Measurements from ENCODE around the gene VCAM1. TPM values are rescaled to one million over a fixed set of nuclear protein-coding genes. Genes with fewer than 3 reads are reported as not detected.
"Not testable (repeated sequence)": the region's sequence is repeated elsewhere in the genome, so short reads cannot be mapped to it uniquely, and the experiment has no call there.

The VCAM1 gene, protein sequence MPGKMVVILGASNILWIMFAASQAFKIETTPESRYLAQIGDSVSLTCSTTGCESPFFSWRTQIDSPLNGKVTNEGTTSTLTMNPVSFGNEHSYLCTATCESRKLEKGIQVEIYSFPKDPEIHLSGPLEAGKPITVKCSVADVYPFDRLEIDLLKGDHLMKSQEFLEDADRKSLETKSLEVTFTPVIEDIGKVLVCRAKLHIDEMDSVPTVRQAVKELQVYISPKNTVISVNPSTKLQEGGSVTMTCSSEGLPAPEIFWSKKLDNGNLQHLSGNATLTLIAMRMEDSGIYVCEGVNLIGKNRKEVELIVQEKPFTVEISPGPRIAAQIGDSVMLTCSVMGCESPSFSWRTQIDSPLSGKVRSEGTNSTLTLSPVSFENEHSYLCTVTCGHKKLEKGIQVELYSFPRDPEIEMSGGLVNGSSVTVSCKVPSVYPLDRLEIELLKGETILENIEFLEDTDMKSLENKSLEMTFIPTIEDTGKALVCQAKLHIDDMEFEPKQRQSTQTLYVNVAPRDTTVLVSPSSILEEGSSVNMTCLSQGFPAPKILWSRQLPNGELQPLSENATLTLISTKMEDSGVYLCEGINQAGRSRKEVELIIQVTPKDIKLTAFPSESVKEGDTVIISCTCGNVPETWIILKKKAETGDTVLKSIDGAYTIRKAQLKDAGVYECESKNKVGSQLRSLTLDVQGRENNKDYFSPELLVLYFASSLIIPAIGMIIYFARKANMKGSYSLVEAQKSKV
- not detected for polyA plus RNA-seq (2012; ENCODE audit: insufficient read depth, insufficient read length)

DNA sequence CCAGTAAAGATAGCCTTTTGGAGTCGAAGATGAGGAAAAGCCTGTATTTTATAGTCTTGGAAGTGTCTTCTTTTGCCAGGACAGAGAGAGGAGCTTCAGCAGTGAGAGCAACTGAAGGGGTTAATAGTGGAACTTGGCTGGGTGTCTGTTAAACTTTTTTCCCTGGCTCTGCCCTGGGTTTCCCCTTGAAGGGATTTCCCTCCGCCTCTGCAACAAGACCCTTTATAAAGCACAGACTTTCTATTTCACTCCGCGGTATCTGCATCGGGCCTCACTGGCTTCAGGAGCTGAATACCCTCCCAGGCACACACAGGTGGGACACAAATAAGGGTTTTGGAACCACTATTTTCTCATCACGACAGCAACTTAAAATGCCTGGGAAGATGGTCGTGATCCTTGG, at the start of gene VCAM1:
VCAM1 (plus strand) TSS at position 253 of the 400 bp plus-strand sequence; CDS start at position 372, 119 bp downstream.
- no peak for DNase-seq (ENCODE audit: low read depth, low spot score)
- H3K4me3 ChIP-seq (ENCODE audit: low read length) = no peak within 1 kb of the TSS

DNA sequence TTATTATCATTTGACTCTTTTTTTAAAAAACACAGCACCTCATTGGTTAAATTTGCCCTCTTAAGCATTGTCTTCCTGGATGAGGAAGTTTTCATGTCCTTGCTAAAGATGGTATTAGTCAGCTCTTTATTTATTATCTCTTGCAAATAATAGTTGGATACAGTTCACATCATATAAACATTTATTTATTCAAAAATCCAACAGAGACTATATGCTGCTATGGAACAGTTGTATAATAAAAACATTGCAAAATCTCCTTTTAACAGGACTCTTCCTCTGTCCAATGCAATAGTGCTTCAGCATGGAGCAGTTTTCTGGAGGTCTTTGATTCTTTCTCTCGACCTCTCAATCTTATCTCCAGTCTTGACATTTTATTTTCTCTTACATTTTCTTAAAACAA, 49.5 kb upstream of the VCAM1 start:
- H3K4me3 ChIP-seq (ENCODE audit: low read length) = no peak overlapping the region
- DNase-seq (ENCODE audit: low read depth, low spot score) = no peak

DNA sequence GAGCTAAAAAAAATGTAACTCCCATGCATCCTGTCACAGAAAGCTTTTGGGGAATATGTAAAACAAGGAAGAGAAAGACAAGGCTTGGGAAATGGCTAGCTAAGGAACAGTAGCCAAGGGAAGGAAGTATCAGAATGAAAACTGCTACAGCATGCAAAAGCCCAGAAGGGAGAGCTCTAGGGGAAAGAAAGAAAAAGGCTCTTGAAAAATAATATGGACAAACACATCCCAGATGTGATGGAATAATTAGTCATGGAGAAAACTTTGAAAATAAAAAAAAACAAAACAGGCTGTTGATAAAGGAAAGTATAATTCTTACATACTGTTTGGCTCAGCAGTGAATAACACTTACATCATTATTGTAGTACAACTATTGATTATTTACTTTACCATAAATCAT, 47.9 kb upstream of the VCAM1 start:
- no peak for DNase-seq (ENCODE audit: low read depth, low spot score)
- no peak overlapping the region for H3K4me3 ChIP-seq (ENCODE audit: low read length)

DNA sequence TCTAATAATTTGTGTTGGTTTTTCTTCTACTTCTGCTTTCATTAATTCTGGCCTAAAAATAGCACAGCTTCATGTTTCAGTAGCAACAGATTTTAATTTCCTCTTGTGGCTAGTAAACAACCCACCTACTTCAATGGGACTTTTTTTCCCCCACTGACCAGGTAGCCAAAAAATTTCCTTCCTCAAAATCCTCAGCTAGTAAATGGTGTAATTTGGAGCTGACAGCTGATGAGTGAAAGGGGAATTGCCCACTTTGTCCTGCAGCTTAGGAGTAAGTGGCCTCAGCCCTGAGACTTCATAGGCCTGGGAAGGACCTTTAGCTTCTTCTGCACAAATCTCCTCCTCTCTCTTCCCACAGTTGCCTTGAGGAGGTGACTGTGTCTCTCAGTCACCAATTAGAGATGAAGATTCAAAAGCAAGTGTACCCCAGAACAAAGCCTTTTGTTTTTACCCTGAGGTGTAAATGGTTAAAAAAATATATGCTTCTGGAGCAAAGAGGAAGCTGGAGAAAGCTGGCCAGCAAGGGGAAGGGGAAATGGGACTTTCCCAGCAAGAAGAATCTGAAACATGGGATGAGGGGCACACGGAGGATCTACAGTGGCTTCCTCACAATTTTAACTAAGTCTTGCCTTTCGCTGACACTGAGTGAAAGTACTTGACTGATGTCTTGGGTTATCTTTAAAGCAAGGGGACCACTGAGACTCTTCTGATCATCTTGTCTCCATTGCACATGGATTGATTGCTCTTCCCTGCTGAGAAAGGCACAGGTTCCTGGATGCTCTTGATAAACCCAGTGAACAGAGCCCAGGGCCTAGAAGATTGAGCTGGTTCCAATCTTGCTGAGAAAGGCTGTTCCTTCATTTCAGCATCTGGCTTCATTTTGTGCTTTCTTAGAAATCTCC, 35.8 kb upstream of the VCAM1 start:
- no peak for DNase-seq (ENCODE audit: low read depth, low spot score)
- no peak overlapping the region for H3K4me3 ChIP-seq (ENCODE audit: low read length)

DNA sequence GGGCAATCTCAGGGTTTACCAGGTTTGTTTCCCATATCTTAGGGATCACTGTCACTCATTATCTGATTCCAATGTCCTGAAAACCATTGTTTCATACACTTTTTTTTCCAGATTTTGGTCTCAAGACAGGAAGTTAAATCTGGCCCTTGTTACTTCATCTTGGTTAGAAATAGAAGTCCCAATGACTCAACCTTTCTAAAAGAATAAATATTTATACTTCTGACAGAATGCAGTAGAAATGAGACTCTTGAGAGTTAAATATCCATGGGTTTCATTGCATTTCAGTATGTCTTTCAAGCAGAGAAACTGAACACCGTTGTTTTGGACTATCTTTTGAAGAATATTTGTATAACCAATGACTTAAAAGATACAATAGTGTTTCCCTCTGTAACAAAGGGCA, 19.8 kb upstream of the VCAM1 start:
- no peak overlapping the region for H3K4me3 ChIP-seq (ENCODE audit: low read length)
- no peak for DNase-seq (ENCODE audit: low read depth, low spot score)

DNA sequence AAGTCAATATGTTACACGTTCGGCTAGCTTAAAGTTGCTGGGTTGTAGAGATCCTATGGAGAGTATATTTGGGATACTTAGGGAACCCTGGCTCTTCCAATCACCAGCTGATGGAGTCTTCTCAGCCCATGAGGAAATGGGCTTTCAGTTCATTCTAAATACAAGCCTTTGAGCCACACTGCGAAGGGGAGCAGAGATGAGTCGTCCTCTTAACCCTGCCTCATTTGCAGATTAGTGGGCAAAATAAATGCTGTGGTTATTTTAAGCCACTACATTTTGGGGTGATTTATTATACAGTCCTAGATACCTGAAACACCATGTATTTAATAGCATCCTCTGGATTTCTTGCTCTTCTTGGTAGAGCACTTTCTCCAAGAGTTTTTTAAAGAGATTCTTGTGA, 19.0 kb upstream of the VCAM1 start:
- no peak overlapping the region for H3K4me3 ChIP-seq (ENCODE audit: low read length)
- DNase-seq (ENCODE audit: low read depth, low spot score) = no peak

DNA sequence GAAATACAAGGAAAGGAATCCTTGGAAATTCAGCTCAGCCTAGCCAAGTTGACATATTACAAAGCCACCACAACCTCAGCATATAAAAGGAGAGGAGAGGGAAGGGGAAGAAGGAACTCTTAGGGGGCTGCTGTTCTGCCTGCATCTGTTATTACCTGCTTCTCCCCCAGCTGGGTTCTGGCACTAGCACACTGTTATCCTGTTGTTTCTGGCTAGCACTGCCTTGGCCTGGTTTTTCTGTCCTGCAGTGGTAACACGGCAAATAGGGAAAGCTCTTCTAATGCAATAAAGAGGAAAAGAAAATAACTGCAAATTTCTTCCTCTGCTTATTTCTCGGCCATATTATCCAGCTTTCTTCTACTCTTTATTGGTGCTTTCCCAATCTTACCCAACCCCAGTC, 16.5 kb upstream of the VCAM1 start:
- H3K4me3 ChIP-seq (ENCODE audit: low read length) = no peak overlapping the region
- no peak for DNase-seq (ENCODE audit: low read depth, low spot score)

DNA sequence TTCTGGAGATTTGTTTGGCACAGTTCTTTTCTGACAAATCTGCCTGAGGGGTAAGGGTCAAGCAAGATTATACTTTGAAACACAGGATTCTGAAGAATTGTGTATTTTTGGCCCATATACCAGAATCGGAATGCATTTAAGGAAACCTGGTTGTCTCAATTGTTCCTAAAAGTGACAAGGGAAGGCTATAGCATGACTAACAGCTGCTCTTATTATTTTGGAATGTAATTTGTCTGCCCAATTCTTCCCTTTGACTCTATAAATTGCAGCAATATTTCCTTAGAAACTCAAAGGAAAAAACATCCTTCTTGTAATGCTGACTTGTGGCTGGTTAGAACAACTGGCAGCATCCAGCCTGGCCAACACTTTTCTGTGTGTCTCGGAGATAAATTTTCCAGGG, 15.8 kb upstream of the VCAM1 start:
- H3K4me3 ChIP-seq (ENCODE audit: low read length) = no peak overlapping the region
- DNase-seq (ENCODE audit: low read depth, low spot score) = no peak

DNA sequence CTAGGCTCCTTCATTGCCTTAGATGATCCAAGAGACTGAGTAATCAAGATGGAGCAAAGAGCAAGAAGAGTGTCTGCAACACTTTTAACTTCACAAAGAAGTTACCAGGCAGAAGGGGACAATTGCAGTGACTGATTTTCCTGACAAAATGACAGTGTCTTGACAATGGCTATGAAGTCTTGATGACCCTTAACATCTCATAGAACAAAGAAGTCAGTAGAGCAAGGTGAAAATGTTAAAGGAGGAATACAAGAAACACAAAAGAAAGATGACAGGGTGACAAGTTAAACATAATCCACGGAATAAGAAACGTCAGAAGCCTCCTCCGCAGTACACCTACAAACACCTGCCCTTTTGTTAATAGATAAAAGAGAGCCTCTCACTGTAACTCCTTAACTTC, 15.1 kb upstream of the VCAM1 start:
- no peak for DNase-seq (ENCODE audit: low read depth, low spot score)
- no peak overlapping the region for H3K4me3 ChIP-seq (ENCODE audit: low read length)

DNA sequence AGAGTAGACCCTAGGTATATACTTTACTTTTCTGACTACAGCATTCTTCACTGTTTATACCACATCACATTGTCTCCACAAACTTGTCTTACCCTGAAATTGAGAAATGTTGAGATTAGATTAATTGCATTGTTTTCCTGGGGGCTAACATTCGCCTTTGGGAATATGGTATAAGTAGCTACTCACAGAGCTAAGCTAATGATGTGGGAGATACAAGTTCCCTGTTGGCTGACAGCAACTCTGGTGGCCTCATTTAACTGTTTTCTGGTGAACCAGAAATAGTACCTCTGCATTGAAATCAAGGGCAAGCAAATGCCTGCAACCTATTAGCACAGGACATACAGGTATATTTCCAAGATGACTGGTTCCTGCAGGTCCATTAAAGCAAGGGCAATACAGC, 13.2 kb upstream of the VCAM1 start:
- no peak for DNase-seq (ENCODE audit: low read depth, low spot score)
- no peak overlapping the region for H3K4me3 ChIP-seq (ENCODE audit: low read length)

DNA sequence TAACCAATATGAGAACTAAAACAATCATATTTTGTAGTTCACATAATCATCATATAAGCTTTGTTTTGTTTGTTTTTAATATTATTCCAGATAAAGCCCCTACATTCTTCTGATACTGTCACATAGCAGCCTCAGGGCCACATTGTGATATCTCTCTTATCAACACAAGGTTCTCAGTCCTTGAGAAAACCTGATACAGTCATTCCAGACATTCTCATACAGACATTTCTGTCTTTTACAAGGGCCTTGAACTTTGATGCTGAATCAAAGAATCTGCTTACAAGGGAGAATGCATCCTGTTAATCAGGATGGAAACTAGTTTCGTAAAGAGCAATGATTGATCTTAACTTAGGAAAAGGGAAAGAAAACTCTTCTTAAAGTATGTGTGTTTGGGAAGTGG, 12.7 kb upstream of the VCAM1 start:
- DNase-seq (ENCODE audit: low read depth, low spot score) = no peak
- no peak overlapping the region for H3K4me3 ChIP-seq (ENCODE audit: low read length)

DNA sequence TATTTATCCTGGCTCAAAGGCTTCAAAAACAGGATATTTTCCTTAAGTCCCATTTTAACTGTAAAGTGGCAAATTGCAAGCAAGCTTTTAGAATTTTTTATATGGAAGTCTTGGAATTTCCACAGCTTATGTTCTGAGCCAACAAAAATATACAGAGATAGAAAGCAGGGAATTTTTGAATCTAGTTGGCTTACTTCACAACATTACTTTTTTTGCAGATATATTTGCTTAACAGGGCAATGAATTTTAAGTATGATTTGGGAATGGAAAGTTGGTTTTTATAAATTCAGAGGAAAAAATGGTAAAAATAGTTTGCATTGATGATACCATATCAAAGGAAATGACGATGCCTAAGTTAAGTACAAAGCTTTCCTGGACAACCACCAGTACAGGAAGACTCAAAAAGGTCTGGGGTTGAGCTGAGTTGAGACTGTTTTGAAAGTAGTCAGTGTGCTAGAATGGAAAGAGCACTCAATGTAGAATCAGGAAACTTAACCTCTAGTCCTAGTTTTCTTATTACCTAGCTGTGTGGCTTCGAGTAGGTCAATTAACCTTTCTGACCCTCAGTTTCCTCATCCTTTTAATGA, 11.0 kb upstream of the VCAM1 start:
- DNase-seq (ENCODE audit: low read depth, low spot score) = no peak
- no peak overlapping the region for H3K4me3 ChIP-seq (ENCODE audit: low read length)

DNA sequence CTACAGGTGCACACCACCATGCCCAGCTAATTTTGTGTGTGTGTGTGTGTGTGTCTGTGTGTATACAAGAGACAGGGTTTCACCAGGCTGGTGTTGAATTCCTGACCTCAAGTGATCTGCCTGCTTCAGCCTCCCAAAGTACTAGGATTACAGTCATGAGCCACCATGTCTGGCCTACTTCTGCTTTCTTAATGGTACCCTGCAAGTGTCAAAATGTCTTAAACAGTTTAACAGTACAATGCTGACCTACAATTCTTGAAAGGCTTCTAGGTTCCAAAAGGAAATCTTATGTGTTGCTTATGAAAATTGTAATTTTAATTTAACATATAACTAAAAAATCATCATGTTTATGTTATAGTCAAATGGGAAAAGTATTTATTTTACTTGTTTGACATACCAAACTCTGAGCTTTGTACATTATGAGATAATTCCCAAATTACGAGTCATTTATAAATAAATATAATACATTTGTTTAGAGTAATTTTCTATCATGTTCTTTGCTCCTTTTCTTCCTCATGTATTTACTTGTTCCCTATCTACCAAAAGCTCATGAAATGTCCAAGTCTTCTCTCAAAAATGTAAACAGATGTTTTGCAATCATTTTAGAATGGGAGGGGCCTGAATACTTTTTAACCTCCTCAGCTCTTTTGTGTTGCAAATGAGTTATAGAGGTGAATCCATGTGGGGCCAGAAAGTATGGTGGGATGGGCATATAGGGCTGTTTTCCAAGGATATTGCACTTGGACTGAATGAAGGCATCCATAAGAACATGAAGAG, 8.4 kb upstream of the VCAM1 start:
- DNase-seq (ENCODE audit: low read depth, low spot score) = no peak
- no peak overlapping the region for H3K4me3 ChIP-seq (ENCODE audit: low read length)

DNA sequence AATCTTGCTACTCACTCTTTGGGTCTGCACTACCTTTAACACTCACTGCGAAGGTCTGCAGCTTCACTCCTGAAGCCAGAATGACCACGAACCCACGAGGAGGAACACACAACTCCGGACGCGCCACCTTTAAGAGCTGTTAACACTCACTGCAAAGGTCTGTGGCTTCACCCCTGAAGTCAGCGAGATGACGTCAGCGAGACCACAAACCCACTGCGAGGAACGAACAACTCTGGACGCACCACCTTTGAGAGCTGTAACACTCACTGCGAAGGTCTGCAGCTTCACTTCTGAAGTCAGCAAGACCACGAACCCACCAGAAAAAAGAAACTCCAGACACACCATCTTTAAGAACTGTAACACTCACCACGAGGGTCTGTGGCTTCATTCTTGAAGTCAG, 6.5 kb upstream of the VCAM1 start:
- not testable (repeated sequence) for H3K4me3 ChIP-seq (ENCODE audit: low read length)
- peak; percentile 64 for DNase-seq (ENCODE audit: low read depth, low spot score)

DNA sequence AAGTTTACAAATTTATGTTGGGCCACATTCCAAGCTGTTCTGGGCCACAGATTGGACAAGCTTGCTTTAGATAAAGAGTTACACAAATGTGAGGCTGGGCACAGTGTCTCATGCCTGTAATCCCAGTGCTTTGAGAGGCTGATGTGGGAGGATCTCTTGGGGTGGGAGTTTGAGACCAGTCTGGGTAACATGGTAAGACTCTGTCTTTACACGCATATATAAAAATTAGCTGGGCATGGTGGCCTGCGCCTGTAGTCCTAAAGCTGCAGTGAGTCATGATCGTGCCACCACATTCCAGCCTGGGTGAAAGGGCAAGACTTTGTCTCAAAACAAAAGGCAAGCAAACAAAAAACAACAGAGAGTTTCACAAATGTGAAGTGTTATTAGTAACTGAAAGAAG, 5.9 kb upstream of the VCAM1 start:
- no peak overlapping the region for H3K4me3 ChIP-seq (ENCODE audit: low read length)
- no peak for DNase-seq (ENCODE audit: low read depth, low spot score)

DNA sequence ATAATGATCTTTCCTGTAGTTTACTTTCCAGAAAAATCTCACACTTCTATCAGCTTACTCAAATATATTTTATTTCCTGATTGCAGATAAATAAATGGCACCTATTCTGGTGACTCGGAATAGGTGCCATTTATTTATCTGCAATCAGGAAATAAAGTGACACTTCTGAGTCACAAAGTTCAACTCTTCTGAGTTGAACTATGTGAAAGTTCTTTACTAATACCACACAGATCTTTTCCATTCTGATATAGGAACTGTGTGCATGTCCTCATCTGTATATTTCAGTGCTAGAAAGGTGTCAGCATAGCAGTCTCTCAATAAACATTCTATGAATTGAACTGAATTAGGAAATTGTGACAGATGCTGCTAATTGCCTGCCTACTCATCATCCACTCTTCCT, 4.9 kb upstream of the VCAM1 start:
- DNase-seq (ENCODE audit: low read depth, low spot score) = no peak
- no peak overlapping the region for H3K4me3 ChIP-seq (ENCODE audit: low read length)

DNA sequence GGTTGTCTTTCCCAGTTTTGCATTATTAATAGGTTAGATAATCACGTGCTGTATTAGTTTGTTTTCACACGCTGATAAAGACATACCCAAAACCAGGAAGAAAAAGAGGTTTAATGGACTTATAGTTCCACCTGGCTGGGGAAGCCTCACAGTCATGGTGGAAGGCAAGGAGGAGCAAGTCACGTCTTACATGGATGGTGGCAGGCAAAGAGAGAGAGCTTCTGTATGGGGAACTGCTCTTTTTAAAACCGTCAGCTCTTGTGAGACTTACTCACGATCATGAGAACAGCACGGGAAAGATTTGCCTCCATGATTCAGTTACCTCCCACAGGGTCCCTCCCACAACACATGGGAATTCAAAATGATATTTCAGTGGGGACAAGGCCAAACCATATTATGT, 2.3 kb upstream of the VCAM1 start:
- no peak for DNase-seq (ENCODE audit: low read depth, low spot score)
- H3K4me3 ChIP-seq (ENCODE audit: low read length) = no peak overlapping the region

DNA sequence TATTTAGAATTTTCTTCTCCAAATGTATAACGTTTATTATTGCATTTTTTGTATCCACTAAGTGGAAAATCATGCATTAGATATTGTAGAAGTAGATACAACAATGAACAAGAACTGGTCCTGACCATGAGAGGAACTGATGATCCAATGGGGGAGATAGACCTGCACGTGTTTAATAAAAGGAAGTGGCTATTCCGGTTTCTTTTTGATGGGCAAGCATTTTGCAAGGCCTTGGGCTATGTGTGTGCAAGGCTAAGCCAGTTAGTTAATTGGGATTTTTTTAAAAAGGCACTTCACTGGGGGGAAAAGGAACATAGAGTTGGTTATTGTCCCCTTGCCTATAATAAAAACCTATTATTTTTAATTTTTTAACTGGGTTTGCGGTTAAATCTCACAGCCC, 961 bp upstream of the VCAM1 start:
- DNase-seq (ENCODE audit: low read depth, low spot score) = no peak
- no peak overlapping the region for H3K4me3 ChIP-seq (ENCODE audit: low read length)

DNA sequence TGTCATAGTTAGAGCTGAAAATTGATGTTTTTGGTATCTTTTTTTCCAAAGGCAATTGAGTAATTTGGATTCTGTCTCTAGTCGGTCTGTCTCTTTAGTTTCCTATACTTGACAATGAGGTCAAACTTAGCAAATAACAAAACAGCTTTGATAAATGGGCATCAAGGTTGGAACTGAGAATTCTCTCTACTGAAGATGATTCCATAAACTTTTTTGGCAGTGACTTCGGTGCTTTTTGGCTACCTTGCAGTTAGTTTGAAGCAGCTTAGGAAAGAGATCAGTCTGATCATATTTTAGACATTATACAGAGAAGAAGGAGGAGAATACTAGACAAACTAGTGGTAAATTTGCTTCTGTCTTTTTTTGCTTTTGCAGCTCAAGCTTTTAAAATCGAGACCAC, 559 bp downstream of the VCAM1 start:
- H3K4me3 ChIP-seq (ENCODE audit: low read length) = no peak overlapping the region
- no peak for DNase-seq (ENCODE audit: low read depth, low spot score)

Data from Jurkat, Clone E6-1 (cell line).